H1 (cell line): ENCODE data around the gene ERP29. TPM values are rescaled to one million over a fixed set of nuclear protein-coding genes. Genes with fewer than 3 reads are reported as not detected.

Experiments
- CTCF ChIA-PET: fragments of 300-600 bp; sonication (Branson Sonifier 250); formaldehyde crosslinking; loops from one replicate; lab custom pipeline; 2021; ENCODE audit not compliant: partially characterized antibody; lab: Charles Lee
- POLR2A ChIA-PET: fragments of 300-600 bp; sonication (Branson Sonifier 250); formaldehyde crosslinking; loops from one replicate; lab custom pipeline; 2021; ENCODE audit warnings: inconsistent platforms; ENCODE audit not compliant: partially characterized antibody; lab: Charles Lee
- DNase-seq, 2 experiments: peaks; one replicate each; pipeline versions ENCODE4 v3.0.0 to v3.0.0-alpha.2; 2010 to 2022; ENCODE audit warnings: low spot score in 2 of 2, low read depth in 1 of 2, mixed read lengths in 1 of 2
- FAIRE-seq: peaks from 2 replicates; lab custom pipeline; 2011; peaks lifted over from hg19 to GRCh38; lab: Jason Lieb, UNC
- H2AFZ ChIP-seq: 2 replicates; pipeline ENCODE4 v1.8.1; 2012; ENCODE audit warnings: low read length, inconsistent platforms
- H2AK5ac ChIP-seq: 2 replicates; pipeline ENCODE4 v1.6.1; 2013; ENCODE audit warnings: low read depth, low read length
- H2BK120ac ChIP-seq: replicated peaks from 2 replicates; pipeline ENCODE3; 2013; ENCODE audit warnings: low read depth, low read length, inconsistent platforms
- H2BK12ac ChIP-seq: 2 replicates; pipeline ENCODE4 v1.6.1; 2013; ENCODE audit warnings: low read depth, low read length
- H2BK15ac ChIP-seq: 2 replicates; pipeline ENCODE4 v1.6.1; 2013; ENCODE audit warnings: low read length
- H2BK20ac ChIP-seq: 2 replicates; pipeline ENCODE4 v1.6.1; 2013; ENCODE audit warnings: low read length
- H2BK5ac ChIP-seq: 2 replicates; pipeline ENCODE4 v1.6.1; 2013; ENCODE audit warnings: low read depth, low read length
- H3K14ac ChIP-seq: 2 replicates; pipeline ENCODE4 v1.6.1; 2013; ENCODE audit warnings: inconsistent platforms; ENCODE audit not compliant: insufficient read length
- H3K18ac ChIP-seq: 2 replicates; pipeline ENCODE4 v1.6.1; 2013; ENCODE audit warnings: low read length; ENCODE audit errors: extremely low read depth
- H3K23ac ChIP-seq: 2 replicates; pipeline ENCODE4 v1.6.1; 2013; ENCODE audit warnings: inconsistent platforms; ENCODE audit not compliant: insufficient read length
- H3K23me2 ChIP-seq: 2 replicates; pipeline ENCODE4 v1.6.1; 2013; ENCODE audit warnings: low read depth, low read length
- H3K27ac ChIP-seq: 2 replicates; pipeline ENCODE4 v1.6.1; 2011; ENCODE audit warnings: low read depth, low read length, inconsistent platforms
- H3K27me3 ChIP-seq, 4 experiments: replicated peaks in 1 of 4; 1 replicate in 1 of 4; 2 replicates in 3 of 4; pipeline versions ENCODE4 v1.6.1 to v1.8.1; 2011 to 2013; ENCODE audit warnings: low read length in 3 of 4, mild to moderate bottlenecking in 3 of 4, inconsistent platforms in 2 of 4, mixed read lengths in 2 of 4, moderate library complexity in 1 of 4; ENCODE audit not compliant: control insufficient read depth in 3 of 4, insufficient read depth in 3 of 4; ENCODE audit errors: extremely low read depth in 1 of 4
- H3K36me3 ChIP-seq, 4 experiments: 2 replicates each; pipeline versions ENCODE4 v1.6.1 to v1.8.1; 2011 to 2013; ENCODE audit warnings: mild to moderate bottlenecking in 4 of 4, low read length in 3 of 4, moderate library complexity in 2 of 4, control low read depth in 1 of 4, inconsistent platforms in 1 of 4; ENCODE audit not compliant: insufficient read depth in 4 of 4, control insufficient read depth in 2 of 4
- H3K4ac ChIP-seq: replicated peaks from 2 replicates; pipeline ENCODE3; 2013; ENCODE audit warnings: low read length, low read depth, mixed read lengths, inconsistent platforms; ENCODE audit not compliant: insufficient read length
- H3K4me1 ChIP-seq, 4 experiments: replicated peaks in 1 of 4; 1 replicate in 1 of 4; 2 replicates in 3 of 4; pipeline versions ENCODE4 v1.6.1 to v1.8.1; 2011 to 2013; ENCODE audit warnings: low read length in 3 of 4, inconsistent platforms in 2 of 4, mixed read lengths in 1 of 4; ENCODE audit not compliant: insufficient read depth in 4 of 4, control insufficient read depth in 3 of 4
- H3K4me2 ChIP-seq, 2 experiments: 2 replicates each; pipeline versions ENCODE4 v1.6.1 to v1.8.1; 2011 to 2013; ENCODE audit warnings: low read depth in 2 of 2, low read length in 2 of 2, control low read depth in 1 of 2, inconsistent platforms in 1 of 2, mild to moderate bottlenecking in 1 of 2; ENCODE audit not compliant: insufficient read depth in 1 of 2
- H3K4me3 ChIP-seq, 4 experiments: fragments of 200-600, 300-600 bp in 1 of 4; sonication (generic), shearing (Covaris generic), sonication (Bioruptor Twin) in 1 of 4; 2 replicates each; pipeline versions ENCODE4 v1.5.1 to v1.8.1; 2011 to 2016; ENCODE audit warnings: low read length in 4 of 4, low read depth in 3 of 4, control low read depth in 2 of 4, inconsistent platforms in 2 of 4, mild to moderate bottlenecking in 2 of 4, mixed read lengths in 1 of 4, moderate library complexity in 1 of 4; ENCODE audit not compliant: insufficient read depth in 2 of 4; ENCODE audit errors: extremely low read depth in 1 of 4
- H3K56ac ChIP-seq: replicated peaks from 2 replicates; pipeline ENCODE3; 2013; ENCODE audit warnings: low read depth, mild to moderate bottlenecking, mixed read lengths, low read length, inconsistent platforms; ENCODE audit not compliant: insufficient read length
- H3K79me1 ChIP-seq: 2 replicates; pipeline ENCODE4 v1.6.1; 2013; ENCODE audit warnings: low read depth, low read length, control low read depth
- H3K79me2 ChIP-seq, 2 experiments: 2 replicates each; pipeline versions ENCODE4 v1.6.1 to v1.8.1; 2012 to 2013; ENCODE audit warnings: low read length in 2 of 2, mild to moderate bottlenecking in 2 of 2, inconsistent platforms in 1 of 2; ENCODE audit not compliant: insufficient read depth in 2 of 2, control insufficient read depth in 1 of 2
- H3K9ac ChIP-seq, 4 experiments: replicated peaks in 1 of 4; 1 replicate in 1 of 4; 2 replicates in 3 of 4; pipeline versions ENCODE4 v1.6.1 to v1.8.1; 2011 to 2013; ENCODE audit warnings: low read depth in 3 of 4, low read length in 3 of 4, control low read depth in 2 of 4, mild to moderate bottlenecking in 2 of 4, moderate library complexity in 2 of 4, inconsistent platforms in 1 of 4; ENCODE audit errors: extremely low read depth in 1 of 4
- H3K9me3 ChIP-seq, 2 experiments: 2 replicates each; pipeline versions ENCODE4 v1.6.1 to v1.8.1; 2012 to 2013; ENCODE audit warnings: mild to moderate bottlenecking in 2 of 2, moderate library complexity in 2 of 2, control low read depth in 1 of 2, inconsistent platforms in 1 of 2, low read depth in 1 of 2, low read length in 1 of 2, mixed read lengths in 1 of 2; ENCODE audit not compliant: insufficient read depth in 2 of 2
- H4K20me1 ChIP-seq, 2 experiments: replicated peaks in 1 of 2; 2 replicates each; pipeline versions ENCODE3 to v1.8.1; 2011 to 2013; ENCODE audit warnings: inconsistent platforms in 2 of 2, low read length in 2 of 2, mild to moderate bottlenecking in 1 of 2; ENCODE audit not compliant: insufficient read depth in 2 of 2, control insufficient read depth in 1 of 2
- H4K5ac ChIP-seq: 2 replicates; pipeline ENCODE4 v1.6.1; 2013; ENCODE audit warnings: low read length, low read depth, mixed read lengths, inconsistent platforms; ENCODE audit not compliant: insufficient read length
- H4K8ac ChIP-seq: 2 replicates; pipeline ENCODE4 v1.8.0; 2013; ENCODE audit warnings: mild to moderate bottlenecking, moderate library complexity, low read length, inconsistent platforms; ENCODE audit not compliant: insufficient read depth; ENCODE audit errors: extremely low read depth
- H4K91ac ChIP-seq: replicated peaks from 2 replicates; pipeline ENCODE3; 2013; ENCODE audit warnings: low read length, mixed read lengths, inconsistent platforms; ENCODE audit not compliant: insufficient read length
- ASH2L ChIP-seq: fragments of 200-600, 300-600 bp; sonication (generic); IDR thresholded peaks from one replicate; pipeline ENCODE4 v1.7.1; 2017; ENCODE audit warnings: low read length
- CEBPB ChIP-seq: IDR thresholded peaks from 2 replicates; pipeline ENCODE4 v1.6.1; 2012; ENCODE audit warnings: low read depth, low read length
- E2F6 ChIP-seq: IDR thresholded peaks from 2 replicates; pipeline ENCODE4 v1.6.1; 2012; ENCODE audit warnings: inconsistent platforms
- MAX ChIP-seq: IDR thresholded peaks from 2 replicates; pipeline ENCODE4 v1.6.1; 2012; ENCODE audit warnings: inconsistent platforms
- POLR2A ChIP-seq, 2 experiments: IDR thresholded peaks; 1 replicate in 1 of 2; 2 replicates in 1 of 2; pipeline ENCODE4 v1.6.1; 2011; ENCODE audit warnings: low read depth in 2 of 2, low read length in 2 of 2, mild to moderate bottlenecking in 2 of 2; ENCODE audit errors: control extremely low read depth in 1 of 2
- POLR2AphosphoS5 ChIP-seq: IDR thresholded peaks from 2 replicates; pipeline ENCODE4 v1.6.1; 2011; ENCODE audit warnings: low read depth, low read length
- SP1 ChIP-seq: IDR thresholded peaks from 2 replicates; pipeline ENCODE4 v1.6.1; 2011; ENCODE audit warnings: low read depth, low read length
- TAF1 ChIP-seq: IDR thresholded peaks from 2 replicates; pipeline ENCODE4 v1.6.1; 2011; ENCODE audit warnings: mild to moderate bottlenecking, low read depth, low read length
- TAF7 ChIP-seq: optimal IDR thresholded peaks from 2 replicates; pipeline ENCODE3; 2011; ENCODE audit warnings: low read depth, mild to moderate bottlenecking, inconsistent platforms, low read length, moderate library complexity, borderline replicate concordance
- TBP ChIP-seq: IDR thresholded peaks from 2 replicates; pipeline ENCODE4 v1.6.1; 2011; ENCODE audit warnings: low read depth, low read length, improper control_type of control experiment
- TEAD4 ChIP-seq: IDR thresholded peaks from 2 replicates; pipeline ENCODE4 v1.6.1; 2012; ENCODE audit warnings: low read depth, low read length, inconsistent platforms, mixed read lengths
- WGBS, 2 experiments: shearing (Covaris generic) in 1 of 2; methylation state at CpG; one replicate each; pipeline versions ENCODE4 v1.1.6 to v1.1.7; 2013 to 2015; ENCODE audit warnings: low lambda C conversion rate in 2 of 2, mixed read lengths in 2 of 2, inconsistent platforms in 1 of 2, low coverage in 1 of 2, missing lambda C conversion rate in 1 of 2; ENCODE audit not compliant: insufficient replicate concordance in 2 of 2, insufficient coverage in 1 of 2, insufficient read length in 1 of 2; ENCODE audit errors: extremely low coverage in 1 of 2, missing lambda C conversion rate in 1 of 2; 5-methylcytosine and 5-hydroxymethylcytosine counted together
- polyA plus RNA-seq, 7 experiments: library from polyadenylated mRNA; depleted of rRNA in 3 of 7; stranded (reverse) in 5 of 7; unstranded in 2 of 7; fragments of >200 nt in 5 of 7; fragments of 200-250 nt in 2 of 7; gene quantifications; 1 replicate in 5 of 7; 2 replicates in 1 of 7; 4 replicates in 1 of 7; pipeline versions ENCODE4 v1.2.1 to v1.2.3, GENCODE V29; 2011 to 2013; ENCODE audit warnings: missing spikeins in 2 of 7, mixed read lengths in 2 of 7
- total RNA-seq: library from RNA; stranded (reverse); fragmentation: NEBNext Ultra II Directional; extraction: Animal tissue kit (Norgen Biotek cat#: 25700); gene quantifications from 2 replicates; pipeline ENCODE4 v1.2.1, GENCODE V29; 2021

The ERP29 gene
- total and polyA plus RNA-seq, 2 of the 8 experiments (the other 6 are each of a cell fraction or from before 2014, with no cell fraction given): 88.7 to 171 TPM

- no peak overlapping the region for H3K14ac ChIP-seq
- 2% methylated on average over 52 of the region's 54 CpGs; no CpG with 5 or more reads in 1 of the 2 experiments for WGBS, 2 experiments
- peak overlapping the region; percentile 8; the same call in 1 of the 2 replicates for H2AFZ ChIP-seq
- H3K4me3 ChIP-seq: peak overlapping the region; percentile 77 to 96 (median 89)
- peak overlapping the region; percentile 98; the same call in 1 of the 2 replicates for H3K18ac ChIP-seq
- peak overlapping the region; percentile 66 to 90 for H3K4me2 ChIP-seq
- no peak overlapping the region for H2BK20ac ChIP-seq
- H3K4me1 ChIP-seq: peaks cover 4 to 13% (median 5%) of the 10 kb centered on the region in 4 experiments
- H3K79me1 ChIP-seq: peaks cover 5% of the 10 kb centered on the region
- H2BK120ac ChIP-seq: no peak overlapping the region
- peak overlapping the region; percentile 81 for H3K27ac ChIP-seq
- peak overlapping the region; percentile 40 for H3K4ac ChIP-seq
- H3K9ac ChIP-seq: peak overlapping the region; percentile 84 to 89 (median 88)
- H3K23ac ChIP-seq: no peak overlapping the region
- peak overlapping the region; percentile 85 for H4K5ac ChIP-seq
- H4K91ac ChIP-seq: peak overlapping the region; percentile 85
- no peak for FAIRE-seq
- H2BK5ac ChIP-seq: peak overlapping the region; percentile 93
- peaks cover 2 to 25% (median 11%) of the 10 kb centered on the region in 4 experiments; a peak in 5 of 8 replicates for H3K36me3 ChIP-seq
- ChIA-PET CTCF (interaction anchor here (0.5 to 3.1 kb wide), 9 partner anchors 10 to 825 kb away, joined by 3 to 21 read pairs (median 5); no protein-coding TSS in a partner anchor), POLR2A (interaction anchor here (0.6 to 6.1 kb wide), 54 partner anchors 8 to 610 kb away, joined by 3 to 88 read pairs (median 5); partner anchors contain the start of genes ACAD10, ALDH2, BRAP and MAPKAPK5)
- no peaks in the 10 kb centered on the region for H3K27me3 ChIP-seq
- peak overlapping the region; percentile 98 for H3K56ac ChIP-seq
- H3K9me3 ChIP-seq: no peaks in the 10 kb centered on the region
- peak overlapping the region; percentile 7; the same call in 1 of the 2 replicates for H2BK15ac ChIP-seq
- peaks cover 20 to 64% of the 10 kb centered on the region in 2 experiments for H3K79me2 ChIP-seq
- peak overlapping the region; percentile 46; the same call in 1 of the 2 replicates for H2AK5ac ChIP-seq
- H3K23me2 ChIP-seq: peaks cover 8% of the 10 kb centered on the region
- peak overlapping the region; percentile 82; the same call in 1 of the 2 replicates for H2BK12ac ChIP-seq
- H4K8ac ChIP-seq: peak overlapping the region; percentile 97; the same call in 1 of the 2 replicates
- H4K20me1 ChIP-seq: peaks cover 6 to 9% of the 10 kb centered on the region in 2 experiments
- DNase-seq: peak; percentile 39 to 83
- no peak for TF ChIP-seq E2F6
- peak; percentile 43 for TF ChIP-seq TAF7
- TF ChIP-seq SP1: 0 out of 2 replicates have a peak, but pooled peaks have one; percentile 38
- peak; percentile 63 for TF ChIP-seq MAX
- peak; percentile 69 for TF ChIP-seq TBP
- peak; percentile 60 to 67; a peak in 2 of 3 replicates for TF ChIP-seq POLR2A (IDR thresholded peaks at IDR 0.05; ENCODE audit: control extremely low read depth in 1 of 2, low read depth in 2 of 2, low read length in 2 of 2)
- TF ChIP-seq TAF1: peak; percentile 63
- TF ChIP-seq TEAD4: no peak
- peak; percentile 85 for TF ChIP-seq POLR2AphosphoS5
- TF ChIP-seq CEBPB: peak; percentile 81; the same call in 1 of the 2 replicates
- peak; percentile 34 for TF ChIP-seq ASH2L
These were observed 576 bp downstream of the ERP29 start for GRCh38 chr12:112013601-112014402.
